ENCODE data around the gene PAAF1.

DNA sequence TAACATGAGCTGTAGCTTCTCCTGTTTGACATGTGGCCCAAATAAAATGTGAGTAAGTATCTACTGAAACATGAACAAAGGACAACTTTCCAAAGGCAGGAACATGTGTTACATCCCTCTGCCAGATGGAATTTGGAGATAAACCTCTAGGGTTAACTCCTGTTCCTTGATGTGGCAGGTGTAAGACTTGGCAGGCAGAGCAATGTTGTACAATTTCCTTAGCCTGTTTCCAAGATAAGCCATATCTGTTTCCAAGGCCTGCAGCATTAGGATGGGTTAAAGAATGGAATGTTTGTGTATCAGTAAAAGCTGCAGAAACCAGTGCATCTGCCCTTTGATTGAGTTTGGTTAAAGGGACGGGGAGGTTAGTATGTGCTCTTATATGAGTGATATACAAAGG, 65.2 kb downstream of the PAAF1 start:
- no peak for TF ChIP-seq POLR2A (IDR thresholded peaks at IDR 0.05)
- TF ChIP-seq, protein P1, sequence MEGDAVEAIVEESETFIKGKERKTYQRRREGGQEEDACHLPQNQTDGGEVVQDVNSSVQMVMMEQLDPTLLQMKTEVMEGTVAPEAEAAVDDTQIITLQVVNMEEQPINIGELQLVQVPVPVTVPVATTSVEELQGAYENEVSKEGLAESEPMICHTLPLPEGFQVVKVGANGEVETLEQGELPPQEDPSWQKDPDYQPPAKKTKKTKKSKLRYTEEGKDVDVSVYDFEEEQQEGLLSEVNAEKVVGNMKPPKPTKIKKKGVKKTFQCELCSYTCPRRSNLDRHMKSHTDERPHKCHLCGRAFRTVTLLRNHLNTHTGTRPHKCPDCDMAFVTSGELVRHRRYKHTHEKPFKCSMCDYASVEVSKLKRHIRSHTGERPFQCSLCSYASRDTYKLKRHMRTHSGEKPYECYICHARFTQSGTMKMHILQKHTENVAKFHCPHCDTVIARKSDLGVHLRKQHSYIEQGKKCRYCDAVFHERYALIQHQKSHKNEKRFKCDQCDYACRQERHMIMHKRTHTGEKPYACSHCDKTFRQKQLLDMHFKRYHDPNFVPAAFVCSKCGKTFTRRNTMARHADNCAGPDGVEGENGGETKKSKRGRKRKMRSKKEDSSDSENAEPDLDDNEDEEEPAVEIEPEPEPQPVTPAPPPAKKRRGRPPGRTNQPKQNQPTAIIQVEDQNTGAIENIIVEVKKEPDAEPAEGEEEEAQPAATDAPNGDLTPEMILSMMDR (IDR thresholded peaks at IDR 0.05), result no peak
